Caco-2 (cell line): ENCODE measurements around the gene CD55. TPM values are rescaled to one million over a fixed set of nuclear protein-coding genes. Genes with fewer than 3 reads are reported as not detected.

Experiments
- BruUV-seq: library from RNA; stranded (reverse); fragments of 400-500 nt; replicated peaks from 2 replicates; lab custom pipeline; 2021; lab: Mats Ljungman, UMichigan
- CTCF ChIA-PET: fragments of 300-600 bp; sonication (Branson Sonifier 250); formaldehyde crosslinking; loops from one replicate; lab custom pipeline; 2022; ENCODE audit warnings: antibody characterized with exemption; lab: Charles Lee
- POLR2A ChIA-PET: fragments of 300-600 bp; sonication (Branson Sonifier 250); formaldehyde crosslinking; loops from one replicate; lab custom pipeline; 2022; ENCODE audit warnings: antibody characterized with exemption; lab: Charles Lee
- DNase-seq, 2 experiments: peaks; one replicate each; pipeline versions ENCODE4 v3.0.0 to v3.0.0-alpha.2; 2020 to 2022
- H3K27me3 ChIP-seq: replicated peaks from 2 replicates; pipeline ENCODE4 v1.6.0; 2011; ENCODE audit warnings: low read length; ENCODE audit not compliant: control insufficient read depth, insufficient read depth
- H3K36me3 ChIP-seq: 2 replicates; pipeline ENCODE4 v1.5.1; 2011; ENCODE audit warnings: low read length; ENCODE audit not compliant: control insufficient read depth, insufficient read depth
- H3K4me1 ChIP-seq: fragments of 250-450 bp; sonication (Bioruptor Pico); 2 replicates; pipeline ENCODE4 v1.5.1; 2020; ENCODE audit warnings: mild to moderate bottlenecking
- H3K4me3 ChIP-seq: 2 replicates; pipeline ENCODE4 v1.5.1; 2011; ENCODE audit warnings: low read depth, mild to moderate bottlenecking, control low read depth, low read length
- H3K9me3 ChIP-seq: fragments of 250-450 bp; sonication (Bioruptor Pico); 2 replicates; pipeline ENCODE4 v1.5.1; 2020; ENCODE audit warnings: mild to moderate bottlenecking, moderate library complexity
- H3K27ac Mint-ChIP-seq: one replicate; pipeline ENCODE4 v1.8.0; 2022; ENCODE audit warnings: mixed read lengths; ENCODE audit not compliant: unreplicated experiment
- H3K27me3 Mint-ChIP-seq: one replicate; pipeline ENCODE4 v1.8.0; 2022; ENCODE audit warnings: mixed read lengths; ENCODE audit not compliant: insufficient read depth, unreplicated experiment
- H3K36me3 Mint-ChIP-seq: one replicate; pipeline ENCODE4 v1.8.0; 2022; ENCODE audit warnings: mild to moderate bottlenecking, mixed read lengths; ENCODE audit not compliant: insufficient read depth, unreplicated experiment
- H3K4me1 Mint-ChIP-seq: one replicate; pipeline ENCODE4 v1.8.0; 2022; ENCODE audit warnings: low read depth, mixed read lengths; ENCODE audit not compliant: unreplicated experiment
- H3K4me3 Mint-ChIP-seq: one replicate; pipeline ENCODE4 v1.8.0; 2022; ENCODE audit warnings: mild to moderate bottlenecking, moderate library complexity, mixed read lengths; ENCODE audit not compliant: unreplicated experiment
- H3K9me3 Mint-ChIP-seq: one replicate; pipeline ENCODE4 v1.8.0; 2022; ENCODE audit warnings: mixed read lengths; ENCODE audit not compliant: unreplicated experiment
- CTCF ChIP-seq, 2 experiments: fragments of 200-600 bp in 1 of 2; IDR thresholded peaks; 1 replicate in 1 of 2; 2 replicates in 1 of 2; pipeline versions ENCODE4 v1.5.1 to v1.8.0; 2011 to 2022; ENCODE audit warnings: antibody characterized with exemption in 1 of 2, control low read depth in 1 of 2, inconsistent platforms in 1 of 2, low read depth in 1 of 2, low read length in 1 of 2, mild to moderate bottlenecking in 1 of 2, moderate library complexity in 1 of 2; ENCODE audit not compliant: insufficient read depth in 1 of 2, severe bottlenecking in 1 of 2, unreplicated experiment in 1 of 2
- intact Hi-C: fragments of 100-400 bp; cut with micrococcal nuclease; formaldehyde crosslinking; loops from one replicate; pipeline ENCODE4 v1.10.0; 2022; ENCODE audit not compliant: unreplicated experiment
- total RNA-seq: library from RNA; stranded (reverse); gene quantifications from 2 replicates; pipeline ENCODE4 v1.2.3, GENCODE V29; 2022

CD55 gene
- total RNA-seq, 1 experiment from 2014 or later, result 195 TPM

GRCh38 chr1:207349979-207350378 lies 28.5 kb downstream of the CD55 start:
- no peak overlapping the region for H3K4me3 Mint-ChIP-seq
- peaks cover 79% of the 10 kb centered on the region for H3K36me3 Mint-ChIP-seq
- ChIA-PET CTCF (no interaction called here), POLR2A (no interaction called here)
- H3K27ac Mint-ChIP-seq, result no peak overlapping the region
- H3K27me3 Mint-ChIP-seq, result no peaks in the 10 kb centered on the region
- peaks cover 19% of the 10 kb centered on the region for H3K4me1 Mint-ChIP-seq
- Histone ChIP-seq H3K27me3 (no peaks in the 10 kb centered on the region), H3K4me1 (no peaks in the 10 kb centered on the region), H3K36me3 (no peaks in the 10 kb centered on the region; the same call in 1 of the 2 replicates), H3K4me3 (no peak overlapping the region), H3K9me3 (no peaks in the 10 kb centered on the region)
- no peak for DNase-seq
- intact Hi-C loops, result no loop called here
- no TSS peak for BruUV-seq
- H3K9me3 Mint-ChIP-seq, result no peaks in the 10 kb centered on the region
- TF ChIP-seq CTCF (IDR thresholded peaks at IDR 0.05; ENCODE audit: insufficient read depth in 1 of 2, low read depth in 1 of 2, low read length in 1 of 2, severe bottlenecking in 1 of 2, unreplicated experiment in 1 of 2), result no peak

GRCh38 chr1:207352554-207352953 lies 31.1 kb downstream of the CD55 start:
- H3K4me3 Mint-ChIP-seq, result no peak overlapping the region
- no peak for DNase-seq
- H3K27ac Mint-ChIP-seq, result no peak overlapping the region
- peaks cover 53% of the 10 kb centered on the region for H3K36me3 Mint-ChIP-seq
- Histone ChIP-seq H3K36me3 (no peaks in the 10 kb centered on the region), H3K27me3 (no peaks in the 10 kb centered on the region), H3K9me3 (no peaks in the 10 kb centered on the region), H3K4me3 (no peak overlapping the region), H3K4me1 (no peaks in the 10 kb centered on the region)
- H3K9me3 Mint-ChIP-seq, result no peaks in the 10 kb centered on the region
- intact Hi-C loops, result no loop called here
- no peak for TF ChIP-seq CTCF (IDR thresholded peaks at IDR 0.05; ENCODE audit: insufficient read depth in 1 of 2, low read depth in 1 of 2, low read length in 1 of 2, severe bottlenecking in 1 of 2, unreplicated experiment in 1 of 2)
- H3K27me3 Mint-ChIP-seq, result no peaks in the 10 kb centered on the region
- ChIA-PET CTCF (interaction anchor here (0.6 kb wide), 2 partner anchors 16 to 740 kb away, joined by 3 to 6 read pairs; partner anchors contain the start of gene EIF2D), POLR2A (interaction anchor here (0.9 kb wide), 1 partner anchor 31 kb away, joined by 6 read pairs; the partner anchor contains the start of gene CD55)
- BruUV-seq, result no TSS peak
- H3K4me1 Mint-ChIP-seq, result peaks cover 19% of the 10 kb centered on the region

GRCh38 chr1:207355060-207355459 lies 33.6 kb downstream of the CD55 start:
- Mint-ChIP-seq H3K9me3 (no peaks in the 10 kb centered on the region), H3K27ac (no peak overlapping the region), H3K27me3 (no peaks in the 10 kb centered on the region), H3K4me1 (peaks cover 19% of the 10 kb centered on the region), H3K4me3 (no peak overlapping the region), H3K36me3 (peaks cover 47% of the 10 kb centered on the region)
- no peaks in the 10 kb centered on the region for H3K9me3 ChIP-seq
- no peak for DNase-seq
- no peaks in the 10 kb centered on the region for H3K27me3 ChIP-seq
- no peak overlapping the region for H3K4me3 ChIP-seq
- no TSS peak for BruUV-seq
- no peaks in the 10 kb centered on the region for H3K36me3 ChIP-seq
- POLR2A ChIA-PET, result no interaction called here
- intact Hi-C loops, result no loop called here
- H3K4me1 ChIP-seq, result no peaks in the 10 kb centered on the region
- CTCF ChIA-PET, result interaction anchor here (0.6 kb wide), 1 partner anchor 13 kb away, joined by 3 read pairs; no protein-coding TSS in a partner anchor
- no peak for TF ChIP-seq CTCF (IDR thresholded peaks at IDR 0.05; ENCODE audit: insufficient read depth in 1 of 2, low read depth in 1 of 2, low read length in 1 of 2, severe bottlenecking in 1 of 2, unreplicated experiment in 1 of 2)
